Fibroblast of villous mesenchyme (primary cell): ENCODE measurements around the gene OTUB2. TPM values are rescaled to one million over a fixed set of nuclear protein-coding genes. Genes with fewer than 3 reads are reported as not detected.
A peak's percentile ranks its signal among the peaks of the same experiment; 100 is the strongest.

Experiments used
- DNase-seq: peaks from one replicate; pipeline ENCODE4 v3.0.0-alpha.2; 2010; ENCODE audit warnings: low read depth
- H3K4me3 ChIP-seq: 2 replicates; pipeline ENCODE4 v1.5.1; 2011; ENCODE audit warnings: low read depth, mild to moderate bottlenecking, low read length
- CTCF ChIP-seq: IDR thresholded peaks from 2 replicates; pipeline ENCODE4 v1.5.1; 2012; ENCODE audit warnings: low read depth, mild to moderate bottlenecking, low read length; ENCODE audit not compliant: insufficient read depth
- total RNA-seq: library from RNA; depleted of rRNA; stranded (reverse); fragments of >200 nt; gene quantifications from 2 replicates; pipeline ENCODE4 v1.2.3, GENCODE V29; 2012

The OTUB2 gene
- total RNA-seq, 1 donor, result 1.3 TPM

GRCh38 chr14:94048691-94049624, 22.8 kb downstream of the OTUB2 start:
- H3K4me3 ChIP-seq, result no peak overlapping the region
- TF ChIP-seq CTCF, result no peak
- no peak for DNase-seq

GRCh38 chr14:94049625-94050023, 23.5 kb downstream of the OTUB2 start:
- H3K4me3 ChIP-seq, result no peak overlapping the region
- no peak for DNase-seq
- no peak for TF ChIP-seq CTCF

GRCh38 chr14:94050231-94050880, 24.2 kb downstream of the OTUB2 start:
- H3K4me3 ChIP-seq, result no peak overlapping the region
- TF ChIP-seq CTCF, result no peak
- DNase-seq, result no peak

- TF ChIP-seq CTCF, result peak; percentile 37
- DNase-seq, result peak; percentile 36
- H3K4me3 ChIP-seq, result no peak overlapping the region
Measured at GRCh38 chr14:94051115-94051514, 25.0 kb downstream of the OTUB2 start.

- H3K4me3 ChIP-seq, result no peak overlapping the region
- no peak for TF ChIP-seq CTCF
- no peak for DNase-seq
Measured at GRCh38 chr14:94051779-94052178, 25.6 kb downstream of the OTUB2 start.

- DNase-seq, result no peak
- no peak for TF ChIP-seq CTCF
- H3K4me3 ChIP-seq, result no peak overlapping the region
Measured at GRCh38 chr14:94052199-94052598, 26.1 kb downstream of the OTUB2 start.
